Ishikawa (cell line): ENCODE measurements around the gene LARP4B.

ENCODE experiments used
- CEBPB ChIP-seq: IDR thresholded peaks from 2 replicates; pipeline ENCODE4 v1.6.1; 2012
- EGR1 ChIP-seq: IDR thresholded peaks from 2 replicates; pipeline ENCODE4 v1.6.1; 2012
- EP300 ChIP-seq: IDR thresholded peaks from 2 replicates; pipeline ENCODE4 v1.6.1; 2012; ENCODE audit warnings: borderline replicate concordance
- MAX ChIP-seq: IDR thresholded peaks from 2 replicates; pipeline ENCODE4 v1.6.1; 2012
- TAF1 ChIP-seq: IDR thresholded peaks from 2 replicates; pipeline ENCODE4 v1.6.1; 2012; ENCODE audit warnings: low read depth, mild to moderate bottlenecking
- TCF12 ChIP-seq: IDR thresholded peaks from 2 replicates; pipeline ENCODE4 v1.6.1; 2012; ENCODE audit warnings: low read depth
- TF ChIP-seq, protein P1 (sequence below): IDR thresholded peaks from 2 replicates; pipeline ENCODE4 v1.6.1; 2012; ENCODE audit warnings: low read depth, mild to moderate bottlenecking

- TF ChIP-seq TCF12 = no peak
- no peak for TF ChIP-seq EP300
- no peak for TF ChIP-seq EGR1
- no peak for TF ChIP-seq MAX
- no peak for TF ChIP-seq TAF1
- TF ChIP-seq, protein P1, sequence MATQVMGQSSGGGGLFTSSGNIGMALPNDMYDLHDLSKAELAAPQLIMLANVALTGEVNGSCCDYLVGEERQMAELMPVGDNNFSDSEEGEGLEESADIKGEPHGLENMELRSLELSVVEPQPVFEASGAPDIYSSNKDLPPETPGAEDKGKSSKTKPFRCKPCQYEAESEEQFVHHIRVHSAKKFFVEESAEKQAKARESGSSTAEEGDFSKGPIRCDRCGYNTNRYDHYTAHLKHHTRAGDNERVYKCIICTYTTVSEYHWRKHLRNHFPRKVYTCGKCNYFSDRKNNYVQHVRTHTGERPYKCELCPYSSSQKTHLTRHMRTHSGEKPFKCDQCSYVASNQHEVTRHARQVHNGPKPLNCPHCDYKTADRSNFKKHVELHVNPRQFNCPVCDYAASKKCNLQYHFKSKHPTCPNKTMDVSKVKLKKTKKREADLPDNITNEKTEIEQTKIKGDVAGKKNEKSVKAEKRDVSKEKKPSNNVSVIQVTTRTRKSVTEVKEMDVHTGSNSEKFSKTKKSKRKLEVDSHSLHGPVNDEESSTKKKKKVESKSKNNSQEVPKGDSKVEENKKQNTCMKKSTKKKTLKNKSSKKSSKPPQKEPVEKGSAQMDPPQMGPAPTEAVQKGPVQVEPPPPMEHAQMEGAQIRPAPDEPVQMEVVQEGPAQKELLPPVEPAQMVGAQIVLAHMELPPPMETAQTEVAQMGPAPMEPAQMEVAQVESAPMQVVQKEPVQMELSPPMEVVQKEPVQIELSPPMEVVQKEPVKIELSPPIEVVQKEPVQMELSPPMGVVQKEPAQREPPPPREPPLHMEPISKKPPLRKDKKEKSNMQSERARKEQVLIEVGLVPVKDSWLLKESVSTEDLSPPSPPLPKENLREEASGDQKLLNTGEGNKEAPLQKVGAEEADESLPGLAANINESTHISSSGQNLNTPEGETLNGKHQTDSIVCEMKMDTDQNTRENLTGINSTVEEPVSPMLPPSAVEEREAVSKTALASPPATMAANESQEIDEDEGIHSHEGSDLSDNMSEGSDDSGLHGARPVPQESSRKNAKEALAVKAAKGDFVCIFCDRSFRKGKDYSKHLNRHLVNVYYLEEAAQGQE = no peak
- no peak for TF ChIP-seq CEBPB
These were observed 139.3 kb downstream of the LARP4B start for GRCh38 chr10:792083-792791.
